ENCODE results near the gene TGFBR3. TPM values are rescaled to one million over a fixed set of nuclear protein-coding genes. Genes with fewer than 3 reads are reported as not detected.

TGFBR3 gene
- total and polyA plus RNA-seq, 2 of the 13 experiments (the other 11 are each of a cell fraction or from before 2014, with no cell fraction given), result 76.5 to 195 TPM

- no TSS peak for BruUV-seq (replicated peaks)
- H2AFZ ChIP-seq (ENCODE audit: low read length), result no peak overlapping the region
- no peaks in the 10 kb centered on the region for H3K27me3 ChIP-seq (ENCODE audit: control insufficient read depth in 1 of 2, insufficient read depth in 2 of 2, low read length in 2 of 2)
- ATAC-seq (no peak), DNase-seq (ENCODE audit: low spot score) (no peak), FAIRE-seq (no peak)
- POLR2A ChIA-PET, result no interaction called here
- H3K9me3 ChIP-seq (ENCODE audit: low read length), result no peaks in the 10 kb centered on the region
- no peak overlapping the region for H3K27ac ChIP-seq (ENCODE audit: extremely low read length, insufficient read depth, low read length)
- intact Hi-C loops (cut with micrococcal nuclease; ENCODE audit: unreplicated experiment) (no loop called here), in situ Hi-C loops (cut with HindIII; ENCODE audit: extremely low pct_ligation_motif_present, low pct_unique_long_range_greater_than_20kb) (loop anchor here (10.0 kb wide), 1 partner anchor 58 kb away; no protein-coding TSS in a partner anchor)
- no peaks in the 10 kb centered on the region for H3K4me1 ChIP-seq (ENCODE audit: insufficient read depth, low read length)
- peaks cover 19 to 51% of the 10 kb centered on the region in 2 experiments; a peak in 4 of 5 replicates for H3K36me3 ChIP-seq (replicated peaks in 1 of 2; ENCODE audit: control insufficient read depth in 1 of 2, insufficient read depth in 2 of 2, low read length in 2 of 2)
- CTCF ChIA-PET (ENCODE audit: low intra/inter-chr PET ratio, low total read pairs), result no interaction called here
- no peaks in the 10 kb centered on the region for H3K79me2 ChIP-seq (ENCODE audit: insufficient read depth, low read length)
- peak; percentile 84 for TF ChIP-seq RBM22 (optimal IDR thresholded peaks at IDR 0.05; ENCODE audit: low read length)
- TF ChIP-seq NFATC3 (CRISPR knock-in tag; IDR thresholded peaks at IDR 0.05), result no peak
- no peak for TF ChIP-seq NAIF1 (CRISPR knock-in tag; IDR thresholded peaks at IDR 0.05; ENCODE audit: borderline replicate concordance)
- no peaks in the 10 kb centered on the region for H4K20me1 ChIP-seq (ENCODE audit: insufficient read depth, low read length)
- H3K9ac ChIP-seq (ENCODE audit: insufficient read depth, low read depth, low read length), result no peak overlapping the region
- H3K4me2 ChIP-seq (ENCODE audit: low read depth, low read length), result no peak overlapping the region
- no peak overlapping the region for H3K4me3 ChIP-seq (replicated peaks in 1 of 3; ENCODE audit: insufficient read depth in 1 of 3, low read depth in 2 of 3, low read length in 3 of 3)
- 96% methylated on average over 3 of the region's 3 CpGs for WGBS (ENCODE audit: low lambda C conversion rate)
Measured at GRCh38 chr1:91682882-91683597, 202.9 kb downstream of the TGFBR3 start.

DNA sequence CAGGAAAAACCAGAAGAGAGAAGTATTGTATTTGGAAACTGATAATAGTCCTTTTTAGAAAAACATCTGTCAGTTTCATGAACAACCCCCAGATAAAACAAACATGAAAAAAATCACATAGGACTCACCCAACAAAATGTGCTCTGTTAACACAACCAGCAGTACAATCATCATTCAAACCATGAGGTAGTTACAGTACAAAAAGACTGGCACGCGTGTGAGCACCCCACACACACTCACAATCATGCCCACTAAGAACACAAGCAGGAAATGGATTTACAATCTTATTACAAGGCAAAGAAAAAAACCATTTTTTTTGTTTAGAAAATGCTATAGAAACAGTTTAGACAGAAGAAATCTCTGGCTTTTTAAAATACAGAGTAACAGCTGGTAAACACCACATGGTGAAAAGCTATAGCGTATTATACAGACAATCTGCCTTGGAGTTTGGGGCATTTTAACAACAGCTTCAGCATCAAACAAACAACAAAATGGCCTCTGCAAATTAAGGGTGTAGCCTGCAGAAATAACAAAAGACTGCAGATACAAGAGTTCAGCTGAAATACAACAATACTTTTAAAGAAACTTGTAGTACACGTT lies 205.3 kb downstream of the TGFBR3 start:
- over 99% methylated on average over 4 of the region's 4 CpGs for WGBS (ENCODE audit: low lambda C conversion rate)
- CTCF ChIA-PET (ENCODE audit: low intra/inter-chr PET ratio, low total read pairs), result no interaction called here
- intact Hi-C loops (cut with micrococcal nuclease; ENCODE audit: unreplicated experiment), result no loop called here
- FAIRE-seq, result no peak
- Histone ChIP-seq H2AFZ (ENCODE audit: low read length) (no peak overlapping the region), H3K27ac (ENCODE audit: extremely low read length, insufficient read depth, low read length) (no peak overlapping the region), H3K9ac (ENCODE audit: insufficient read depth, low read depth, low read length) (no peak overlapping the region), H3K4me3 (replicated peaks in 1 of 3; ENCODE audit: insufficient read depth in 1 of 3, low read depth in 2 of 3, low read length in 3 of 3) (no peak overlapping the region), H3K36me3 (replicated peaks in 1 of 2; ENCODE audit: control insufficient read depth in 1 of 2, insufficient read depth in 2 of 2, low read length in 2 of 2) (peaks cover 16 to 29% of the 10 kb centered on the region in 2 experiments; a peak in 4 of 5 replicates), H3K79me2 (ENCODE audit: insufficient read depth, low read length) (no peaks in the 10 kb centered on the region), H4K20me1 (ENCODE audit: insufficient read depth, low read length) (no peaks in the 10 kb centered on the region), H3K4me2 (ENCODE audit: low read depth, low read length) (no peak overlapping the region), H3K27me3 (ENCODE audit: control insufficient read depth in 1 of 2, insufficient read depth in 2 of 2, low read length in 2 of 2) (no peaks in the 10 kb centered on the region), H3K4me1 (ENCODE audit: insufficient read depth, low read length) (no peaks in the 10 kb centered on the region), H3K9me3 (ENCODE audit: low read length) (no peaks in the 10 kb centered on the region)
- ATAC-seq, result no peak
- TSS peak; percentile 38 for BruUV-seq (replicated peaks)
- DNase-seq (ENCODE audit: low spot score), result no peak
- in situ Hi-C loops (cut with HindIII; ENCODE audit: extremely low pct_ligation_motif_present, low pct_unique_long_range_greater_than_20kb), result loop anchor here (10.0 kb wide), 1 partner anchor 56 kb away; no protein-coding TSS in a partner anchor
- POLR2A ChIA-PET, result no interaction called here
- no peak for TF ChIP-seq BHLHE40 (IDR thresholded peaks at IDR 0.05; ENCODE audit: low read length)
- no peak for TF ChIP-seq ZNF142 (CRISPR knock-in tag; IDR thresholded peaks at IDR 0.05)
- peak; percentile 40 for TF ChIP-seq AGO2 (optimal IDR thresholded peaks at IDR 0.05; ENCODE audit: low read depth, low read length)
- TF ChIP-seq DNMT1 (CRISPR knock-in tag; IDR thresholded peaks at IDR 0.05), result no peak
- no peak for TF ChIP-seq ZNF20 (CRISPR knock-in tag; IDR thresholded peaks at IDR 0.05)
- TF ChIP-seq SP1 (IDR thresholded peaks at IDR 0.05), result no peak
- TF ChIP-seq SP1 (CRISPR knock-in tag; IDR thresholded peaks at IDR 0.05), result no peak
- no peak for TF ChIP-seq PBX2 (CRISPR knock-in tag; IDR thresholded peaks at IDR 0.05)
